Astrocyte of the spinal cord (primary cell): ENCODE results near the gene NEURL1B.
A peak's percentile ranks its signal among the peaks of the same experiment; 100 is the strongest.

Experiments
- DNase-seq: peaks from one replicate; pipeline ENCODE4 v3.0.0; 2011; ENCODE audit warnings: low read depth, low spot score
- H3K4me3 ChIP-seq: 2 replicates; pipeline ENCODE4 v1.5.1; 2011; ENCODE audit warnings: low read depth, mild to moderate bottlenecking, low read length, moderate library complexity
- CTCF ChIP-seq: IDR thresholded peaks from 2 replicates; pipeline ENCODE4 v1.5.1; 2012; ENCODE audit warnings: low read depth, mild to moderate bottlenecking, low read length, inconsistent platforms
- in situ Hi-C: cut with HindIII; loops from 2 replicates; pipeline ENCODE4 v1.10.0; 2017; ENCODE audit warnings: low sequenced_read_pairs

The NEURL1B gene

GRCh38 chr5:172740428-172741205 is 99.6 kb downstream of the NEURL1B start:
- no peak for TF ChIP-seq CTCF
- in situ Hi-C loops, result no loop called here
- DNase-seq, result peak; percentile 94
- H3K4me3 ChIP-seq, result no peak overlapping the region
